ENCODE measurements around the gene MYO3B.

MYO3B gene

DNA sequence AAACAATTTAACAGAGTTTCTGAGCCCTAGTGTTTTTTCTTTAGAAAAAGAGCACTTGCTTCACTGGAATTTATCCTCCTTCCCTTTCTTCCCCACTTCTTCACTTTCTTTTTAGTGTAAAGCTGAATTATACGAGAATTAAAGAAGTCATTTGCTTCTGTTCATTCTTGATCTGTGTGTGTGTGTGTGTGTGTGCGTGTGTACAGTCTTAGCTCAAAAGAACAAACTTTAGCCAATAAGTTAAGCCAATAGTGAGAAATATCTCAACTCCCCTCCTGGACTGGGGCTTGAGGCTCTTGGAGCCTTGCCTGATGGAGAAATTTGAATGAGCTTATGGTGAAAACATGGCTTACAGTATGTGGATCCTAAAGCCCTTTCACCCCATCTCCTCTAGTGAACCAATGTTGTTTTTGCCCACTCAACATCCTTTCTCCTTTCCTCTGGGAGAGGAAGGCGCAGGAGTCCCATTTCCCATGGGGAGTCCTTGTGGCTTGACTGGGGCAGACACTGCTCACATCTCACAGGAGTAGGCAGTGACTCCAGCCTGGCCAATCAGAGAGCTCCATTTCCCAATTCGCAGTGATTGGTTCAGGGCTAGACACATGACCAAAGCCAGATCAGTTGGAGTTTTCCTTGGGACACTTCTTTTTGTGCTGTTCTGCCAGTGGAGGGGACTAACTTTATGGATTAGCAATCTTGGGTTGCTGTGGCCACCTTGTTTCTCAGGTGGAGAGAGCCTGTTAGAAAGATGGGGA, 16.3 kb upstream of the MYO3B start:
- DNase-seq: no peak

DNA sequence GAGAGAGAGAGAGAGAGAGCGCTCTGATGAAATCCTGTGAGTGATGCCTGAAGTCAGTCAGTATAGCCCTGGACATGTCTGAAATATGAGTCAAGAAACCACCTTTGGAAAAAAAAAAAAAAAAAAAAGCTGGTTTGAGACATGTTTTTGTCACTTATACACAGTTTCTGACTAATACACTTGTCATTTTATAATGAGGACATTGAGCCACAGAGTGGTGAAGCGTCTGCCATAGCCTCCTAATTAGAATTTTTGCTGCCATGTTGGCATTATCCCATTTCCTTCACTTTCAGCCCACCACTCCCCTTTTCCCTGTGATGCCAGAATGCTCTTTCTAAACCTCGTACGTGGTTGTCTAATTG, 15.7 kb upstream of the MYO3B start:
- no peak for DNase-seq

- peak; percentile 90 for DNase-seq
Observed at GRCh38 chr2:170163411-170164065, 14.4 kb upstream of the MYO3B start.

GRCh38 chr2:170165129-170165528, 12.8 kb upstream of the MYO3B start:
- DNase-seq: no peak

GRCh38 chr2:170166735-170167134, 11.2 kb upstream of the MYO3B start:
- DNase-seq: no peak

- peak; percentile 58 for DNase-seq
Observed at GRCh38 chr2:170170281-170171040, 7.5 kb upstream of the MYO3B start.

DNA sequence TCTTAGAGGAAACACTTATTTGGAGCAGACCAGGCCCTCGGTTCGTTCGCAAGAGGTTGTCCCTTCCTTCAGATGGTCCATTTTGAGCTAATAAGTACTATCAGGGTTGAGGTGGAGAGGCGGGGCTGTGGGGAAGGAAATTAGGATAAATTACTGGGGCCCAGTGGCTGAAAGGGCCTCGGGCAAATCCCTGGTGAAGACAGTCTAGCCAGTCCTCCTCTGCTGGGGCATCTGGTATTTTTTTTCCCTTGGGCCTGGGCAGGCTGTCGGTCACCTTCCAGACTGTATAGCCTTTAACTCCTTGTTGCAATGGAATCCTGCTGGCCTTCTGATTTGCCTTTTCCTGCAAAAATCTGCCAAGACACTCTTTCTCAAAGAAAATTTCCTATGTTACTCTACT, 1.7 kb upstream of the MYO3B start:
- no peak for DNase-seq

- no peak for DNase-seq
Observed at GRCh38 chr2:170180031-170180566, 2.2 kb downstream of the MYO3B start.

DNA sequence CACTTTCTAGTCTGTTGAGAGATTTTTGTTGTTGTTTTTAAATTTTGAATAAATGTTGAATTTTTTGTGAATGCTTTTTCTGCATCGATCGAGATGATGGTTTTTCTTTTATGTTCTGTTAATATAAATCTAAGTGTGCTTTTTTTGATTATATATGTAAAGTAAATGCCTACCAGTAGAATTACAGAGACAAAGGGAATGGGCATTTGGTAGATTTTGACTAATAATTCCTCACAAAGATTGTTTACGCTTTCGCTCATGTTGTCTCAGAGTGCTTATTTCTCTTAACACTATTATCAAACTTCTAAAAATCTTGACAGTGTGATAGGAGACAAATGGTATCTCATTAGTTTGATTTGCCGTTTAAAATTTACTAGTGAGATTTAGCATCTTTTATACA, 3.7 kb downstream of the MYO3B start:
- DNase-seq: no peak

DNA sequence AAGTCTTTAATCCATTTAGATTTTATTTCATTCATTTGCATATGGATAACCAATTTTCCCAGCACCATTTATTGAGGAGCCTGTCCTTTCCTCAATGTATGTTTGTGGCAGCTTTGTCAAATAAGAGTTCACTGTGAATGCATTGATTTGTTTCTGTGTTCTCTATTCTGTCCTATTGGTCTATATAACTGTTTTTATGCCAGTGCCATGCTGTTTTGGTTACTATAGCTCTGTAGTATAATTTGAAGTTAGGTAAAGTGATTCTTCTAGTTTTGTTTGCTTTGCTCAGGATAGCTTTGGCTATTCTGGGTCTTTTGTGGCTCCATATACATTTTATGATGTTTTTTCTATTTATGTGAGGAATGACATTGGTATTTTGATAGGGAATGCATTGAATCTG, 7.4 kb downstream of the MYO3B start:
- no peak for DNase-seq

DNA sequence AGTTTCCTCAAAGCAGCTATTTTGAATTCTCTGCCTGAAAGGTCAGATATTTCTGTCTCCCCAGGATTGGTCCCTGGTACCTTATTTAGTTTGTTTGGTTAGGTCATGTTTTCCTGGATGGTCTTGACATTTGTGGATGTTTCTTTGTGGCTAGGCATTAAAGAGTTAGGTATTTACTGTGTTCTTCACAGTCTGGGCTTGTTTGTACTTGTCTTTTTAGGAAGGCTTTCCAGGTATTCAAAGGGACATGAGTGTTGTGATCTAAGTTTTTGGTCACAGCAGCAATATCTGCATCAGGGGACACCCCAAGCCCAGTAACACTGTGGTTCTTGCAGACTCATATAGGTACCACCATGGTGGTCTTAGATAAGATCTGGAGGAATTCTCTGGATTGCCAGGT, 11.8 kb downstream of the MYO3B start:
- no peak for DNase-seq

DNA sequence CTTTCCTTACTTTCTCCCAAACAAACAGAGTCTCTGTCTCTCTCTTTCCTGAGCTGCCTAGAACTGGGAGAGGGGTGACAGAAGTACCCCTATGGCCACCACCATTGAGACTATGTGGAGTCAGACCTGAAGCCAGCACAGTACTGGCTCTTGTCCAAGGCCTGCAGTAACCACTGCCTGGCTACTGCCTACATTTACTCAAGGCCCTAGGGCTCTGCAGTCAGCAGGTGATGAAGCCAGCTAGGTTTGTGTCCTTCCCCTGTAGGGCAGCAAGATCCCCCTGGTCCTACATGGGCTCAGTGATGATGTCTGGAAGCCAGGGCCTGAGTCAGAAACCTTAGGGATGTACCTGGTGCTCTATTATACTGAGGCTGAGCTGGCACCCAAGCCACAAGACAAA, 12.2 kb downstream of the MYO3B start:
- no peak for DNase-seq

DNA sequence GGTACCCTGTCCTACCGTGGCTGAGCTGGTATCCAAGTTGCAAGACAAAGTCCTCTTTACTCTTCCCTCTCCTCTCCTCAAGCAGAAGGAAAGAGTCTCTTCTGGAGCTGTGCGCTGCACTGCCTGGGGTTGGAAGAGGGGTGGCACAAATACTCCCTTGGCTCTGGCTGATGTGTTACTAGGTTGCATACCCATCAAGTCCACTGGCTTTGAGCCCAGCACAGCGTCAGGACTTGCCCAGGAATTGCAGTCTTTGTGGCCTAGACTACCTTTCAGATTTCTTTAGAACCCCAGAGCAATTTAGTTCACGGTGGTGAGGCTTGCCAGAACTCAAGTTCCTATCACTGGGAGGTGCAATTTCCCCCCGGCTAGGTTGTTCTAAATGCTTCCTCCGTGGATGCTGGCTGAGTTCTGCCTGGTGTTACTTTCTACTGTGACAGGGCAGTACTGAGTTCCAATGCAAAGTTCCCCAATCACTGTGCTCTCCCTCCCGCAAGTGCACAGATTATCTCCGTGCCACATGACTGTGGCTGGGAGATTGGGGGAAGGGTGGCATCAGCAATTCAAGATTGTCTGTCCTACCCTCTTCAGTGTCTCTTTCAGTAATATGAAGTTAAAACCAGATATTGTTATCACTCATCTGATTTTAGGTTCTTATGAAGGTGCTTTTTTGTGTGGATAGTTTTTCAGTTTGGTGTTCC, 13.4 kb downstream of the MYO3B start:
- no peak for DNase-seq

DNA sequence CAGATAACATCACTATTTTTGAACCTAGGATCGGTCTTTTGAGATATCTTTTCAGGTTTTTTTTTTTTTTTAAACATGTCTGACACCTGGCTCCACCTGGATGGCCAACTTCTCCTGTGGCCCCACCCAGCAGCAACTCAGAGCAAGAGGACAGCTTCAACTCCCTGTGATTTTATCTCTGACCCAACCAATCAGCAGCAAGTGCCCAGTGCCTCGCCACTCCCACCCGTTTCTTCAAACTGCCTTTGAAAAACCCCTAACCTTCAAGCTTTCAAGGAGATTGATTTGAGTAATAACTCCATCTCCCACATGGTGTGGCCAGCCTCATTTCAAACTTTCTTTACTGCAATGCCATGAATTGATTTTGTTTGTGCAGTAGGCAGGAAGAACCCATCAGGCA, 19.0 kb downstream of the MYO3B start:
- no peak for DNase-seq

DNA sequence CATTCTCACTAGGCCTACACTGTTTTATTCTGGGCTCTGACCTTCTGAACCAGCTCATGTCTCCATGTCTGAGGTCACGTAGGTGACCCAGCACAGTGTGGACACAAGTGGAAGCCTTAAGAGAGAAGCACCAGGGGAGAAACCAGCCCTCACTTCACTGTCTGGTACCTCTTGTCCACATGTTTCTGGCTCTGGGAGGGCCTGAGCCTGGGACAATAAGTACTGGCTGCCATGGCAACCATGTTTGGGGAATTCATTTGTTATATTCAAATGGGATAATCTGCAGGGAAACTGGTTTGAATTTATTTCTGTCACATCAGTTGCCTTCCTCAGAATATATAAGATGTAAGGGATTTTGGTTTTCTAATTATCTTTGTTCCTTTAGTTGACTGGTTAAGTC, 23.3 kb downstream of the MYO3B start:
- no peak for DNase-seq

- no peak for DNase-seq
Observed at GRCh38 chr2:170201734-170202393, 23.9 kb downstream of the MYO3B start.

DNA sequence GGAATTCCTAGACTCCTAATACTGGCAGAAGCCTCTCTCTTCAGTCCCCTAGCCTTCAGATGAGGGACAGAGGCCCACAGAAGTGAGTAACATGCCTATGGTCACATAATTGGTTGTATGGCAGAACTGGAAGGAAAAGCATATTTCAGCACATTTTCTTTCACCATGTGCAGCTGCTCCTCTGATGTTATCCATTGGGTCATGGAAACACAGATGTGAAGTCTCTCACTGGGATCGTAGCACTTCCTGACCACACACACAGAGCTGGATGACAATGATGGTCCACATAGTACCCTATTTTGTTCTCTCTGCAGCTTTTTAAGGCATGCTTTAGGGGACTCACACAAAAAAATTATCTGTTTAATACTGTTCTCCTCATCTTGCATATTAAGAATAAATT, 24.5 kb downstream of the MYO3B start:
- no peak for DNase-seq

- no peak for DNase-seq
Observed at GRCh38 chr2:170204298-170204951, 26.5 kb downstream of the MYO3B start.

DNA sequence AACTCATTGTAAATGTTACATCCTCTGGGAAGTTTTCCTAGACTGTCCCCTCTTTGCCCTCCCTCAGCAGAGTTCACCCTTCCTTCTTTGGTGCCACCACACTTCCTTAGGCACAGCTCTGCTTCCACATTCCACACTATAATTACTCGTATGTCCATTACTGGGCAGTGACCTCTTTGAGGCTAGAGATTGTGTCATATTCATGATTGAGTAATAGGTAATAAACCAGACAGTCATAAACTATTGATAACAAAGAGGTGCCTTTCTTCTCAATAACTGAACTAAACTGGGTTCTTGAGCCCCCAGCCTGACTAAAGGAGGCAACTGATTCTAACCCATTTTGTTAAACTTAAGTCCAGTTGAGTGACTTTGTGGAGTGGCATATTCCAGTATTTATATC, 28.3 kb downstream of the MYO3B start:
- DNase-seq: no peak

DNA sequence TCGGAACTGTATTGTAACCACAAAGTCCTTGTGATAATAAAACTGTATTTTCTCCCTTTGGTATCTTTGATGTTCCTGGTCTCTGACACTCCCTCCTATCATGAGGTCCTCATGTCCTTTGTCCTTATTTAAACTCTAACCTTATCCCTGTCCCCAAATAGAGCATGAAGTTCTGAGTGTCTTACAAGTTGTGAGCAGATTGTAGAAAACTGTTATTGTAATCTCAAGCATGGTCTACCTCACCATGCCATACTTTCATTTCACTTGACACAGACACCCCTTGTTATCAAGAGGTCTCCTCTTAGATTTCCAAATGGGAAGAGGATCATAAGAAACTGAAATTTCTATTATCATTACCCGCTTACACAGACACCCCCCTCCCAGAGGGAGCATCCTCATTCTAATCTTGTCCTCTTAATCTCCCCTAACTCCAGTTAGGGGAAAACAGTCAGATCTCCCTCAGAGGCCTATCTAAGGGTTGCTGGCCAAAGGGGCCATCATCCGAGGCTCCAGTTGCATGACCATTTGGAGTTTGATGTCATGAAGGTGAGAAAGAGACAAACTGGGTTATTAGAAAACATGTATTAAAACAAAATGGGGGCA, 29.0 kb downstream of the MYO3B start:
- no peak for DNase-seq

DNA sequence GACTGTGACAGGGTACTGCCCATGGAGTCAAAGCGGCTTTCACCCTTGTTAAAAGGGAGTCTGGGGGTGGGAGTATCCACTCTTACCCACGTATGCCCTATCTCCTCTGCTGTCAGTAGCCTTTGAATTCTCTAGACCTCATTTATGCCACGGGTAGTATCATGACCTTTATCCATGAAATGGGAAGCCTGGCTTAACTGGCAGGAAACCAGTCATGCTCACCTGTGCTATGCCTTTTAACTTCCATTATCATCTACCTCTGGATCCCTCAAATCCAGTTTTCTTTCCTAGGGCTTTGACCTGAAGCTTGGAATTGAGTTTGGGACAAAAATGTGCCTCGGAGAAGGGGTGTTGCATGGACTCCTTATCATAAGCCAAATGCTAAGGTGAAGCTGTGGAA, 30.0 kb downstream of the MYO3B start:
- DNase-seq: no peak

DNA sequence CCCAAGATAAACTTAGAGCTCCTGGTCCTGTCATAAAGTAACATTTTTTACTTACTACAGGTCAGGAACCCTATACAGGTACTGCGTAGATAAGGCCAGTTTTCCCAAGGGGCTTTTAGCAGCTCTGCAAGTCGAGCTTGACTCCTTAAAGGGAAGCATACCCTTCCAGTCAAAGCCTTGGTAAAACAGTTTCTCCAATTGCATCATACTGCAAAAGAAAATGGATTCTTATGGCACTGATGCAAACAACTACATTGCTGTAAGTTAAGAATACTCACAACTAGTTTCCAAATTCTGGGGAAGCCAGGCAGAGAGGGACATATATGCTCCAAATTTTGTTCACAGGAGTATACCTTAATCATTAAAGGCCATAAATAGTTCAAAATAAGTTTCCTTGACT, 31.0 kb downstream of the MYO3B start:
- DNase-seq: no peak

Measured in NCI-H1436 treated with DMSO at 0.1 percent for 48 hours (cell line).